ENCODE data around the gene FADS1.

DNA sequence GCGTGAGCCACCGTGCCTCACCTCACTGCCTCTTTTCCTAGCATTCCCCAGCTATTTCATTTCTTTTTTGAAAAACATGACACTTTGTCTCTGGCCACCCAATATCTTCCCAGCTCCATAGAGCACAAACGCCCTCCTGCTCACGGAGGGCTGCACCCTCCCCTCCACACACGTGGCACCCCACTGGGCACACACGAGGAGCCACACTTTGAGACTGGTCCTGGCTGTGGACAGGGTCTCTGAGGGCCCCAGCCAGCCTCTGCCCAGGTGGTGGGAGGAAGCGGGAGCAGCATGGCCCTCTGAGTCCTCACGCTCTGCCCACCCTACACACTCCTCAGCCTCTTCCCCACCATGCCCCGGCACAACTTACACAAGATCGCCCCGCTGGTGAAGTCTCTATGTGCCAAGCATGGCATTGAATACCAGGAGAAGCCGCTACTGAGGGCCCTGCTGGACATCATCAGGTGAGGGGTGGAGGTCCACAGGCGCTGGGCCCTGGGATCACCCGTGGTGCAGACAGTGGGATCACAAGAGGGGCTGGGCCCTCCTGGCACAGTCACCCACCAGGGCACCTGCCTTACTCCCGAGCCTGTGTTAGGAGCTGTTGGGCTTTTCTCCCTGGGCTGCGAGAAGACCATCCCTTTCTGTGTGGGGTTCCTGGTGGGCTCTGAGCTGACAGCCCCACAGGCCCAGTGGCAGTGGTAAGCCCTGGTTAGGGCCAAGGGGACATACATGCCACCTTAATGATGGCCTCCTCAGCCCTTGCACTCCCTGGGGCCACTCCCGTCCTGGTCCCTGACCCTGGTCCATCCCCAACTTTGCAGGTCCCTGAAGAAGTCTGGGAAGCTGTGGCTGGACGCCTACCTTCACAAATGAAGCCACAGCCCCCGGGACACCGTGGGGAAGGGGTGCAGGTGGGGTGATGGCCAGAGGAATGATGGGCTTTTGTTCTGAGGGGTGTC lies 48.3 kb upstream of the FADS1 start:
- TF ChIP-seq, protein P1, sequence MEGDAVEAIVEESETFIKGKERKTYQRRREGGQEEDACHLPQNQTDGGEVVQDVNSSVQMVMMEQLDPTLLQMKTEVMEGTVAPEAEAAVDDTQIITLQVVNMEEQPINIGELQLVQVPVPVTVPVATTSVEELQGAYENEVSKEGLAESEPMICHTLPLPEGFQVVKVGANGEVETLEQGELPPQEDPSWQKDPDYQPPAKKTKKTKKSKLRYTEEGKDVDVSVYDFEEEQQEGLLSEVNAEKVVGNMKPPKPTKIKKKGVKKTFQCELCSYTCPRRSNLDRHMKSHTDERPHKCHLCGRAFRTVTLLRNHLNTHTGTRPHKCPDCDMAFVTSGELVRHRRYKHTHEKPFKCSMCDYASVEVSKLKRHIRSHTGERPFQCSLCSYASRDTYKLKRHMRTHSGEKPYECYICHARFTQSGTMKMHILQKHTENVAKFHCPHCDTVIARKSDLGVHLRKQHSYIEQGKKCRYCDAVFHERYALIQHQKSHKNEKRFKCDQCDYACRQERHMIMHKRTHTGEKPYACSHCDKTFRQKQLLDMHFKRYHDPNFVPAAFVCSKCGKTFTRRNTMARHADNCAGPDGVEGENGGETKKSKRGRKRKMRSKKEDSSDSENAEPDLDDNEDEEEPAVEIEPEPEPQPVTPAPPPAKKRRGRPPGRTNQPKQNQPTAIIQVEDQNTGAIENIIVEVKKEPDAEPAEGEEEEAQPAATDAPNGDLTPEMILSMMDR (conservative IDR thresholded peaks at IDR 0.05; ENCODE audit: low read length) = no peak
- no peak for TF ChIP-seq EZH2phosphoT487 (IDR thresholded peaks at IDR 0.05; ENCODE audit: borderline replicate concordance, low read depth, low read length)

Data from OCI-LY7 (cell line).